SU-DHL-6 (cell line): Measurements from ENCODE around the gene CITED4.

Experiments
- CTCF ChIP-seq: fragments of 200-600 bp; sonication (generic); IDR thresholded peaks from one replicate; pipeline ENCODE4 v1.5.1; 2017; ENCODE audit warnings: antibody characterized with exemption, mild to moderate bottlenecking, low read length, moderate library complexity; ENCODE audit not compliant: insufficient read depth, poor library complexity, severe bottlenecking
- EZH2phosphoT487 ChIP-seq: fragments of 200-600 bp; sonication (generic), shearing (Covaris generic); conservative IDR thresholded peaks from 2 replicates; pipeline ENCODE4 v1.6.1; 2018; ENCODE audit warnings: mild to moderate bottlenecking, antibody characterized with exemption, low read length, moderate library complexity, mixed read lengths

GRCh38 chr1:40870135-40870728 is 8.1 kb upstream of the CITED4 start:
- no peak for TF ChIP-seq EZH2phosphoT487
- no peak for TF ChIP-seq CTCF
